HK-2 (cell line): ENCODE results near the gene ERP44.
"Not testable (repeated sequence)": the region's sequence is repeated elsewhere in the genome, so short reads cannot be mapped to it uniquely, and the experiment has no call there.

Source experiments
- DNase-seq: peaks from one replicate; pipeline ENCODE4 v3.0.0-alpha.2; 2018; ENCODE audit not compliant: unreplicated experiment

The ERP44 gene

DNA sequence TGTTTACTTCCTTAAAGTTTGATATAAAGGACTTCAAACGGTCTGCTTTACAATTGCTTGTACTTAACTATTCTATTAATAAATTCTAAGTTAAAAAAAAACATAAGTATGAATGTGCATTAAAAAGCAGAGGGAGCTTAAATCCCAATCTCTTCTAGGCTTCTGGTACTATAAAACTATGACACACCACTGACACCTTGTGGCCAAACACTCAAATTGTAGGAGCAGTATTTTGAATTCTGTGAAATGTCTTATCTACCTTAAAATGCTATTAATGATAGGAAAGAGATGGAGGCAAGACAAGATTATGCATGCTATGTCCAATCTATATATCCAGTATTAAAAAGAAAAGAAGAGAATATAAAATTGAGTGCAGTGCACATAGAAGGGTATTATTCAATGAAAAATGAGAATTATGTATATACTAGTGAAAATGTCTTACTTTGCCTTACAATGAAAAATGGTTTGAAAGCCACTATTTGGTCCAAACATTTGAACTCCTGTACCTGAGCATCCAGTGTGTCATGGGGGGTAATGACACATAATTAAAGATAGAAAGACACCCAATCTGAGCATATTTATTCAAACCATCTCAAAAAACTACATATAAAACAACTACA, 87.6 kb downstream of the ERP44 start:
- peak; percentile 18 for DNase-seq

DNA sequence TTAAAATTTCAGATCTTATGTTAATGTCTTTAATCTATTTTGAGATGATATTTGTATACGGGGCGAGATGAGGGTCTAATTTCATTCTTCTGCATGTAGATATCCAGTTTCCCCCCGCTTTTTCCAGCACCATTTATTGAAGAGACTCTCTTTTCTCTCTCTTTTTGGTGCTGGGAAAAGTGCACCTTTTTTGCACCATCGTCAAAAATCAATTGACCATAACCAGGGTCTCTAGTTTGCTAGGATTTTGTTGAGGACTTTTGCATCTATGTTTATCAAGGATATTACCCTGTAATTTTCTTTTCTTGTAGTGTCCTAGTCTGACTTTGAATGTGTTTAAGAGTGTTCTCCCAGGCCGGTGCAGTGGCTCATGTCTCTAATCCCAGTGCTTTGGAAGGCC, 99.0 kb downstream of the ERP44 start:
- DNase-seq = no peak

DNA sequence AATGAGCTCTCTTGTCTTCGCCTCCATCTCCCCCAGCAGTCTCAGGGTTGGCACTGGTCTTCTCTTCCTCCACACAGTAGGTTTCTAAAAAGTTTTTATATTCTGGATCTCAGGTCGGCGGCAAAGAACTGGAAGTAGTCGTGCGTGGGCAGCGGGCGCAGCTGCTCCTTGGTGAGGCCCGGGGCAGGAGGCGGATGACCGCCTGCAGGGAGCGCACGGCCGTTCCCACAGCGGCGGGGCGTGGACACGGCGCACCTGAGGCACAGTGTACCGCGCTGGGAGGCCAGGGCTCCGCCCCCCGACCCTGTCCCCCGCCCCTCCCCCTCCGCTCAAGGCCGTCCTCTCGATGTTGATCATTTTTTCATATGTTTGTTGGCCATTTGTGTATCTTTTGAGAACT, 99.9 kb downstream of the ERP44 start:
- no peak for DNase-seq

DNA sequence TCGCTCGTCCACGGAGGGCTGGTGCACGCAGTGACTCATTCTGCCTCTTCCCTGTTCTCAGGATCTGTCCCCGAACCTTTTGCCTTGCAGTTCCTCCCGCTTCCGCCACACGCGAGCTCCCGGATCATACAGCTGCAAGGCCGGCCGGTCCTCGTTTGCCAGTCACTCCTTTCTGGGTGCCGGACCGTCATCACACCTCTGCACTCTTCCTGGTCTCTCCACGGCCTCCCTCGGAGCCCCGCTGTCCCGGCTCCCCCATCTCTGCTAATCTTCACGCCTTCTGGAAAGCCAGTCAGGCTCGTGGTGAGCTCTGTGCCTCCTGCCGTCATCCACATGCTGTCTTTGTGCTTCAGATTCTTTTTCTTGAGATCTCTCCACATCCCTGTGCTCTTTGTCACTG, 100.5 kb downstream of the ERP44 start:
- no peak for DNase-seq

DNA sequence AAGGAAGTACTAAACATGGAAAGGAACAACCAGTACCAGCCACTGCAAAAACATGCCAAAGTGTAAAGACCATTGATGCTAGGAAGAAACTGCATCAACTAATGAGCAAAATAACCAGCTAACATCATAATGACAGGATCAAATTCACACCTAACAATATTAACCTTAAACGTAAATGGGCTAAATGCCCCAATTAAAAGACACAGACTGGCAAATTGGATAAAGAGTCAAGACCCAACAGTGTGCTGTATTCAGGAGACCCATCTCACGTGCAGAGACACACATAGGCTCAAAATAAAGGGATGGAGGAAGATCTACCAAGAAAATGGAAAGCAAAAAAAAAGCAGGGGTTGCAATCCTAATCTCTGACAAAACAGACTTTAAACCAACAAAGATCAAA, 108.3 kb downstream of the ERP44 start:
- not testable (repeated sequence) for DNase-seq

DNA sequence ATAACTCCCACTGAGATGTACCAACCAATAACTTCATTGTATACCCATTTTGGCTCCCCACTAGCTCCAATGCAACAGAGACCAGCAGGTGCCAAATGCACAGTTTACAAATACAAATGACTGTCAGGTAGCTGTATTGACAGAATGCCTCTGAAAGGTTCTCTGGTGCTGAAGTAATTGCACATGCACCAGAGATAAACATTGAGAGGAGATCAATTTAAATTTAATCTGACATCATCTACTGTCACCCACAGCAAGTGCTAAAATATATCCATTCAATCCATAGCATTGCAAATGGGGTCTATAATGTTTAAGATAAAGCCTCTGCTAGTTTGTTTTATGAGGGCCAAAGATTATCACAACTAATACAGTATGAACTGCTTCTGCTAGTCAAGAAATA, 112.2 kb downstream of the ERP44 start:
- DNase-seq = no peak

DNA sequence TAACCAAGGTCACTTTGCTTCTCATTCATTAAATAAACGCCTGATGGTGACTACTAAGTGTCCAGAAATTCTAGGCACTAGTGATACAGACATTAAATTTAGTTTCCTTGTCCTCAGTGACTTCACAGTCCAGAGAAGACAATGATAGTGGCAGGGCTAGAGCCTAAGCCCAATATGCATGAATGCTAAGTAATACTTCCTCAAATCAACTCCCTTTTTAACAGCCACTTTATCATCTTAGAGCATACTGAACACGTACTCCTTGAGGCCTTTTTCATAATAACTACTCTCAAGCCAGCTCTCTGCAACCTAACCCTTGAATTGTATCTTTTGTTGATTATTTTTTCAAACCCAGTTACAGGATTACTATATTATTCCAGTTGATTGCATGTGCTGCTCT, 118.2 kb downstream of the ERP44 start:
- no peak for DNase-seq

GRCh38 chr9:99978221-99978620, 120.6 kb downstream of the ERP44 start:
- no peak for DNase-seq

- DNase-seq = no peak
These were observed 121.6 kb downstream of the ERP44 start for GRCh38 chr9:99977033-99977792.

DNA sequence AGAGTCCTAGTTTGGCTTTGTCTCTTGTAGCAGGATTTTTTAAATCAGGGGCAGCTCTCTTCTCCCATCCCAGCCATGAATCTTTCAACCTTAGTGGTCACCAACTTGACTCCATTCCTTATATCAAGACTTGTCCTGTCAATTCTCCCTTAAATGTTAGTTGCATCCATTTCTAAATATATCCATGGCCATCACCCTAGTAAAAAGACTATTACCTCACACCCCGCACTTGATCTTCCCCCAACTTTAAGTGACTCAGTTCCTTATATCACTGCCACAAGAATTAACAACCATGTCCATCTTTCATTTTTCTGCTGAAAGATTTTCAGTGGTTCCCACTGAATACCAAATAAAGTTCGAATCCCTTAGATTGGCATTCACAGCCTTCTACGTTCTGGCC, 125.3 kb downstream of the ERP44 start:
- DNase-seq = no peak

DNA sequence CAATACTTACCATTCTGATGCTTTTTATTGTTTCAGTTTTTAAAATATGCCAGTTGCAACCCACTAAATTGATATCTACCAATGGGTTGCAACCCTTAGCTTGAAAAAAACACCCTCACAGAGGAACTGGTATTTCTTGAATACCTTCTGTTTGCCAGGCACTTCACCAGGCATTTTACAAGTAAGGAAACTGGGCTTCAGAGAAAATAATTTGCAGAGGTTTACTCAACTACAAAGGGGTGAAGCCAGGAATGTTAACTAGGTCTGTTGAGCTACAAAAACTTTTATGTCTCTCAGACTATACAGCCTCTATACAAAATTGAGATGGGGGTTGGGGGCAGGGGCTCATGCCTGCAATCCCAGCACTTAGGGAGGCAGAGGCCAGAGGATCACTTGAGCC, 127.4 kb downstream of the ERP44 start:
- no peak for DNase-seq

GRCh38 chr9:99970481-99970880, 128.3 kb downstream of the ERP44 start:
- DNase-seq = no peak

- DNase-seq = no peak
These were observed 131.3 kb downstream of the ERP44 start for GRCh38 chr9:99967457-99967856.

DNA sequence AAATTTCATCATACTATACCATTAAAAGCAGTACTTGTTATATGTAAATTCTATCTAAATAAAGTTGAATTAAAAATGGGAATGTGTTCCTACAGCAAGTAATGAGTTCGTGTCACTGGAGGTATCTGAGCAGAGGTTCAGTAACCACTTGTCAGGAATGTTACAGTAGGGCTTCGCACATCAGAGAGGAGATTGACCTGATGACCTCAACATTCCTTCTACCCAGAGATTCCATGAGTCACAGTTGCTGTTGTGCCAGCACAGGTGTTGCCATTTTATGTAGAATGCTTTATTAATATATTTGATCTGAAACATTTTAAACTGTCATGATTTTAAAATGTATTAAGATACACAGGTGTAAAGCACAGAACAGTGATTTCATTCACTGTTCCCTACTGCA, 132.1 kb downstream of the ERP44 start:
- peak; percentile 37 for DNase-seq

- no peak for DNase-seq
These were observed 132.8 kb downstream of the ERP44 start for GRCh38 chr9:99966001-99966400.

- DNase-seq = no peak
These were observed 134.5 kb downstream of the ERP44 start for GRCh38 chr9:99964336-99964735.

GRCh38 chr9:99962680-99963261, 136.0 kb downstream of the ERP44 start:
- DNase-seq = no peak

DNA sequence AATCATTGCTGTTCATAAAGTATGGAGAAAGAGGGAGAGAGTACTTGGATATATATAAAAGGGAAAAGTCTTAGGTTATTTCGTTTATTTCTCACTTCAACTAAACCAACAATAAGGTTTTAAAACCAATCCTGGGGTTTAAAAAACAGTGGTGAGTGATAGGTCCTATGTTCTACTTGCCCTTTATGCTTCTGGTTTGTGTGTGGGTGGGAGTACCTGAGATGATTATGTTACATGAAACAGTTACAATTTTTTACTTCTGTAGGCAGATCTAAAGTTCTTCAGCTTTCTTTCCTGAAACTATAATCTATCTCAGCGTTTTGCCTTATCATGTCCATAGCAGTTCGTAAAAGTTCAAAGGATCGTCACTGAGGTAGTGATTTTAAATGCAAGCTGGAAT, 143.2 kb downstream of the ERP44 start:
- no peak for DNase-seq

- no peak for DNase-seq
These were observed 144.0 kb downstream of the ERP44 start for GRCh38 chr9:99954819-99955218.

GRCh38 chr9:99953861-99954507, 144.8 kb downstream of the ERP44 start:
- DNase-seq = no peak

GRCh38 chr9:99948896-99949295, 149.9 kb downstream of the ERP44 start:
- DNase-seq = no peak

DNA sequence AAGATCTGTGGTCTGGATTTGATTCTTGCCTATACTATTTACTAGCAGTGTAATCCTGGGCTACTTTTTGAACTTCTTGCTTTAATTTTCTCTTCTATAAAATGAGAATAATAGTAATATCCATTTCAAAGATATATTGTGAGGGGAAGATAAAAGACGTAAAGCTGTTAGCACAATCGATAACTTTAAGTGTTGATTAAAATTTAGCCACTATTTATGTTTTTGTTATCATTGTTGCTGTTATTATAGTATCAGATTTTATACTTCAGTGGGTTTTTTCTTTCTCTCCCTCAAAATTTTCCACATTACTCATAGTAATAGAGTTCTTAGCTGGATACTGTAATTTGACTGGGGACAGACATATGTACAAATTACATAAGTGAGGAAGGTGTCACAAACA, 150.3 kb downstream of the ERP44 start:
- no peak for DNase-seq

GRCh38 chr9:99947395-99947794, 151.4 kb downstream of the ERP44 start:
- DNase-seq = no peak
